NB4 (cell line): ENCODE data around the gene RICTOR.

ENCODE experiments used
- DNase-seq: peaks from one replicate; pipeline ENCODE4 v3.0.0; 2010; ENCODE audit warnings: low read depth
- H3K4me3 ChIP-seq: one replicate; pipeline ENCODE4 v1.5.1; 2011; ENCODE audit warnings: mild to moderate bottlenecking, low read depth, low read length, moderate library complexity
- CTCF ChIP-seq: IDR thresholded peaks from one replicate; pipeline ENCODE4 v1.5.1; 2012; ENCODE audit warnings: low read depth, low read length
- MYC ChIP-seq: IDR thresholded peaks from 2 replicates; pipeline ENCODE4 v1.6.1; 2011; ENCODE audit warnings: low read depth, low read length
- POLR2A ChIP-seq: IDR thresholded peaks from 2 replicates; pipeline ENCODE4 v1.6.1; 2011; ENCODE audit warnings: mild to moderate bottlenecking; ENCODE audit not compliant: insufficient read length; ENCODE audit errors: extremely low read depth
- TF ChIP-seq, protein P1 (sequence below): IDR thresholded peaks from 2 replicates; pipeline ENCODE4 v1.6.1; 2011; ENCODE audit warnings: low read depth, low read length

Gene RICTOR

GRCh38 chr5:39102684-39103155 is 28.5 kb upstream of the RICTOR start:
- TF ChIP-seq CTCF, result no peak
- DNase-seq, result no peak
- H3K4me3 ChIP-seq, result no peak overlapping the region

GRCh38 chr5:39100851-39101396 is 26.7 kb upstream of the RICTOR start:
- no peak overlapping the region for H3K4me3 ChIP-seq
- peak; percentile 51 for DNase-seq
- TF ChIP-seq, protein P1, sequence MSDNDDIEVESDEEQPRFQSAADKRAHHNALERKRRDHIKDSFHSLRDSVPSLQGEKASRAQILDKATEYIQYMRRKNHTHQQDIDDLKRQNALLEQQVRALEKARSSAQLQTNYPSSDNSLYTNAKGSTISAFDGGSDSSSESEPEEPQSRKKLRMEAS, result no peak
- TF ChIP-seq MYC (no peak), CTCF (no peak), POLR2A (no peak)

DNA sequence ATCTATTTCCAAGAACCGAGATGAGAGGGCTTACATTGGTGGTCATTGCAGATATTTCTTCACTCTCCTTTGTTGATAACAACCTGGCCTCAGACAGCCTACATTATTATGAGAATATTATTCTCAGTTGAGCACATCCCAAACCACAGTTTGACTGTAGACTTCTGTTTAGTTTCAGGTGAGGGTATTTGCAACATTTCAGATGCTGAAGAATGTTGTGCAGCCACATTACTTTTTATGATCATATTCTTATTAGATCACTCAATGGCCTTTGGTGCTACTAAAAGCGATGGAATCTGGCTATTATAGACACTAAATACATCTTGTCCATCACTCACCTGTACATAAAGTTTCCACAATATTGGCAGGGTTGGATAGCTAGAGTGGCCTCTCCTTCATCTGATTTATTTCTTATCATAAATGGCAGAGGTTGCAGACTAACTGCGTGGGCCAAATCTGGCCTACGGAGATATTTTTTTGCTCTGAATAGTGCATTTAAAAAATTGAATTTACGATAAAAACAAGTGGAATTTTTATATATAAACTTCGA is 26.2 kb upstream of the RICTOR start:
- TF ChIP-seq POLR2A (no peak), CTCF (no peak), MYC (no peak)
- TF ChIP-seq, protein P1, result no peak
- no peak overlapping the region for H3K4me3 ChIP-seq
- DNase-seq, result no peak

GRCh38 chr5:39099831-39100230 is 25.6 kb upstream of the RICTOR start:
- no peak overlapping the region for H3K4me3 ChIP-seq
- TF ChIP-seq, protein P1, result no peak
- no peak for TF ChIP-seq CTCF
- no peak for TF ChIP-seq POLR2A
- TF ChIP-seq MYC, result no peak
- DNase-seq, result no peak

DNA sequence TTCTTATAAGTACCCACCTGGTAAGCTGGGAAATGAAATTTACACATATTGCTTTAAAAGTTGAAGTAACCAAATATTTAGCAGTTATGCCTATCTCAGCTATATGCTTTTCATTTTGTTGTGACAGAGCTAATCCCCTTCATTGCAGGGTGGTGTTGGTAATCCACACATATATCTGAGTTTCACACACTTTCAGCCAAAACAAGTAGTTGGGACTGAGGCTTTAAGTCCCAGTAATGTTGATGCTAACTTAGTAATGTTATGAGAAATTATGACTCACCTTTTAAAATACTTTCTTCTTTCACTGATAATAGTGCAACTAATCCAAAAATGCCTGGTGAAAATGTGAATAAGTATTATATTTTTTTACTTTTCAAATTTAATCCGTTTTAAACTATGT is 19.2 kb upstream of the RICTOR start:
- TF ChIP-seq POLR2A, result no peak
- TF ChIP-seq CTCF, result no peak
- TF ChIP-seq, protein P1, result no peak
- TF ChIP-seq MYC, result no peak
- no peak overlapping the region for H3K4me3 ChIP-seq
- DNase-seq, result no peak
